ENCODE data around the gene TJP1.

TJP1 gene

GRCh38 chr15:29859293-29859692 is 37.0 kb upstream of the TJP1 start:
- H3K27me3 ChIP-seq (ENCODE audit: insufficient read depth, low read length): no peaks in the 10 kb centered on the region
- H2AFZ ChIP-seq (ENCODE audit: low read length, unreplicated experiment): peak overlapping the region; percentile 55
- H3K27ac ChIP-seq (ENCODE audit: low read depth, low read length): peak overlapping the region; percentile 64
- H3K79me2 ChIP-seq (ENCODE audit: control insufficient read depth, insufficient read depth, low read length, unreplicated experiment): no peaks in the 10 kb centered on the region
- no peaks in the 10 kb centered on the region for H3K36me3 ChIP-seq (ENCODE audit: insufficient read depth, low read length)
- no peak overlapping the region for H3K4me3 ChIP-seq (ENCODE audit: low read depth, low read length)
- peaks cover 19% of the 10 kb centered on the region for H3K4me1 ChIP-seq (ENCODE audit: control insufficient read depth, insufficient read depth, low read length, unreplicated experiment)

- Histone ChIP-seq H3K4me1 (ENCODE audit: control insufficient read depth, insufficient read depth, low read length, unreplicated experiment) (peaks cover 19% of the 10 kb centered on the region), H3K79me2 (ENCODE audit: control insufficient read depth, insufficient read depth, low read length, unreplicated experiment) (no peaks in the 10 kb centered on the region), H3K4me3 (ENCODE audit: low read depth, low read length) (no peak overlapping the region), H3K27ac (ENCODE audit: low read depth, low read length) (no peak overlapping the region), H3K36me3 (ENCODE audit: insufficient read depth, low read length) (no peaks in the 10 kb centered on the region), H3K27me3 (ENCODE audit: insufficient read depth, low read length) (no peaks in the 10 kb centered on the region), H2AFZ (ENCODE audit: low read length, unreplicated experiment) (no peak overlapping the region)
Measured at GRCh38 chr15:29857221-29857789, 35.0 kb upstream of the TJP1 start.

GRCh38 chr15:29854413-29854812 is 32.1 kb upstream of the TJP1 start:
- Histone ChIP-seq H3K27ac (ENCODE audit: low read depth, low read length) (no peak overlapping the region), H2AFZ (ENCODE audit: low read length, unreplicated experiment) (no peak overlapping the region), H3K79me2 (ENCODE audit: control insufficient read depth, insufficient read depth, low read length, unreplicated experiment) (no peaks in the 10 kb centered on the region), H3K4me3 (ENCODE audit: low read depth, low read length) (no peak overlapping the region), H3K27me3 (ENCODE audit: insufficient read depth, low read length) (no peaks in the 10 kb centered on the region), H3K4me1 (ENCODE audit: control insufficient read depth, insufficient read depth, low read length, unreplicated experiment) (peaks cover 3% of the 10 kb centered on the region), H3K36me3 (ENCODE audit: insufficient read depth, low read length) (no peaks in the 10 kb centered on the region)

DNA sequence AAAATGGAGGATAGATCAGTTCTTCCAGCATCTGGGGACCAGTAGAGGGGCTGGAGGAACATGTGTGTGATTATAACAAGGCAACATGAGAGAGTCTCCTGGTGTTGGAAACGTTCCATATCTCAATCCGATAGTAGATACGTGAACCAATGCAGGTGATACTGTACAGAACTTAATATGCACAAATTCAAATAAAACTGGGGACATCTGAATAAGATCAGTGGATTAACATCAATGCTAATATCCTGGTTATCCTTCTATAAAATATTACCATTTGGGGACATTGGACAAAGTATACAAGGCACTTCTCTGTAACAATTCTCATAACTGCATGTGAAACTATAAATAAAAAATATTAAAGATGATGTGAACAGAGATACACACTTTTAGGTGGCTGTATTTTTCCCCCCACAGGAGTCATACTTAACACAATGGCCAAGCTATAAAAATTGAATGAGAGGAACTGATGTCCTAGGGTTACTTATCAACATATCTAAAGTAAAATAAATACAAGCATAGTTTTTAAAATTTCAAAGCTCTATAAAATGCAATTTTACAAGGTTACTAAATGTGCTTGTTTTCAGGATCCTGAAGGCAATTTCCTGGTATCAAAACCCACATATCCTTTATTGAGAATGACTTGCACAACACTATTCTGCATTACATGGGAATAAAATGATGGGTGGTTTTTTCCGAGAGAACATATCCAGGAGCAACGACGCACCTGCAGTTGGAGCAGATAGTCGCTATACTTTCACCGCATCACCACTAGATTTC is 31.1 kb upstream of the TJP1 start:
- H3K79me2 ChIP-seq (ENCODE audit: control insufficient read depth, insufficient read depth, low read length, unreplicated experiment): no peaks in the 10 kb centered on the region
- H2AFZ ChIP-seq (ENCODE audit: low read length, unreplicated experiment): no peak overlapping the region
- H3K4me3 ChIP-seq (ENCODE audit: low read depth, low read length): no peak overlapping the region
- no peak overlapping the region for H3K27ac ChIP-seq (ENCODE audit: low read depth, low read length)
- H3K4me1 ChIP-seq (ENCODE audit: control insufficient read depth, insufficient read depth, low read length, unreplicated experiment): no peaks in the 10 kb centered on the region
- H3K27me3 ChIP-seq (ENCODE audit: insufficient read depth, low read length): no peaks in the 10 kb centered on the region
- H3K36me3 ChIP-seq (ENCODE audit: insufficient read depth, low read length): no peaks in the 10 kb centered on the region

DNA sequence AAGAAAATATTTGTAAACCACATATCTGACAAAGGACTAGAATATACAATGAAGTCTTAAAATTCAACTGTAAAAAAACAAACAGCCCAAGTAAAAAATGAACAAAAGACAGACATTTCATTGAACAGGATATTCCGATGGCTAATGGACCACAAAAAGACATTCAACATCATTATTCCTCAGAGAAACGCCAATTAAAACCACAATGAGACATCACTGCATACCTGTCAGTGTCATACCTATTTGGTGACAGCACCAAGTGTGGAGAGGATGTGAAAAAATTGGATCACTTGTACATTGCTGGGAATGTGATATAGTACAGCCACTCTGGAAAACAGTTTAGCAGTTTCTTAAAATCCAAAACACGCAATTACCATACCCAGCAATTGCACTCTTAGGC is 29.9 kb upstream of the TJP1 start:
- Histone ChIP-seq H3K4me3 (ENCODE audit: low read depth, low read length) (no peak overlapping the region), H3K4me1 (ENCODE audit: control insufficient read depth, insufficient read depth, low read length, unreplicated experiment) (no peaks in the 10 kb centered on the region), H3K79me2 (ENCODE audit: control insufficient read depth, insufficient read depth, low read length, unreplicated experiment) (no peaks in the 10 kb centered on the region), H3K27me3 (ENCODE audit: insufficient read depth, low read length) (no peaks in the 10 kb centered on the region), H3K27ac (ENCODE audit: low read depth, low read length) (no peak overlapping the region), H3K36me3 (ENCODE audit: insufficient read depth, low read length) (no peaks in the 10 kb centered on the region), H2AFZ (ENCODE audit: low read length, unreplicated experiment) (no peak overlapping the region)

- H3K27ac ChIP-seq (ENCODE audit: low read depth, low read length): no peak overlapping the region
Measured at GRCh38 chr15:29849716-29850115, 27.4 kb upstream of the TJP1 start.

DNA sequence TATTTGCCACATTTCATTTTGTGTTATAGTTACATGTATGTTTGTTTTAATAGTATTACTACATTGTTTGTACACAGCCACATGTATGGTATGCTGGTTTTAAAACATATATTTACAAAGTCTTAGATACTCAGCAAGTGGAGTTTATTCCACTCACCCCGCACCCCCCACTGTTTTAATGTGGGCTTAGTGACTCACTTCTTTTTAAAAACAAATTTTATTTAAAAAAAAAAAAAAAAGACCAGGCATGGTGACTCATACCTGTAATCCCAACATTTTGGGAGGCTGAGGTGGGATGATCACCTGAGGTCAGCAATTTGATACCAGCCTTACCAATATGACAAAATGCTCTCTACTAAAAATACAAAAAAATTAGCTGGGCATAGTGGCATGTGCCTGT is 26.9 kb upstream of the TJP1 start:
- Histone ChIP-seq H3K79me2 (ENCODE audit: control insufficient read depth, insufficient read depth, low read length, unreplicated experiment) (no peaks in the 10 kb centered on the region), H3K27ac (ENCODE audit: low read depth, low read length) (no peak overlapping the region), H3K4me1 (ENCODE audit: control insufficient read depth, insufficient read depth, low read length, unreplicated experiment) (peaks cover 8% of the 10 kb centered on the region), H3K36me3 (ENCODE audit: insufficient read depth, low read length) (no peaks in the 10 kb centered on the region), H2AFZ (ENCODE audit: low read length, unreplicated experiment) (no peak overlapping the region), H3K4me3 (ENCODE audit: low read depth, low read length) (no peak overlapping the region), H3K27me3 (ENCODE audit: insufficient read depth, low read length) (no peaks in the 10 kb centered on the region)

More at GRCh38 chr15:29849716-29850115, 27.4 kb upstream of the TJP1 start:
- Histone ChIP-seq H3K4me3 (ENCODE audit: low read depth, low read length) (no peak overlapping the region), H3K36me3 (ENCODE audit: insufficient read depth, low read length) (no peaks in the 10 kb centered on the region), H2AFZ (ENCODE audit: low read length, unreplicated experiment) (no peak overlapping the region), H3K79me2 (ENCODE audit: control insufficient read depth, insufficient read depth, low read length, unreplicated experiment) (no peaks in the 10 kb centered on the region), H3K4me1 (ENCODE audit: control insufficient read depth, insufficient read depth, low read length, unreplicated experiment) (peaks cover 3% of the 10 kb centered on the region), H3K27me3 (ENCODE audit: insufficient read depth, low read length) (no peaks in the 10 kb centered on the region)

GRCh38 chr15:29844290-29844903 is 22.1 kb upstream of the TJP1 start:
- H3K4me3 ChIP-seq (ENCODE audit: low read depth, low read length): no peak overlapping the region
- H3K4me1 ChIP-seq (ENCODE audit: control insufficient read depth, insufficient read depth, low read length, unreplicated experiment): peaks cover 17% of the 10 kb centered on the region
- H3K27ac ChIP-seq (ENCODE audit: low read depth, low read length): no peak overlapping the region
- H3K36me3 ChIP-seq (ENCODE audit: insufficient read depth, low read length): no peaks in the 10 kb centered on the region
- H3K79me2 ChIP-seq (ENCODE audit: control insufficient read depth, insufficient read depth, low read length, unreplicated experiment): no peaks in the 10 kb centered on the region
- H2AFZ ChIP-seq (ENCODE audit: low read length, unreplicated experiment): peak overlapping the region; percentile 1
- H3K27me3 ChIP-seq (ENCODE audit: insufficient read depth, low read length): no peaks in the 10 kb centered on the region

DNA sequence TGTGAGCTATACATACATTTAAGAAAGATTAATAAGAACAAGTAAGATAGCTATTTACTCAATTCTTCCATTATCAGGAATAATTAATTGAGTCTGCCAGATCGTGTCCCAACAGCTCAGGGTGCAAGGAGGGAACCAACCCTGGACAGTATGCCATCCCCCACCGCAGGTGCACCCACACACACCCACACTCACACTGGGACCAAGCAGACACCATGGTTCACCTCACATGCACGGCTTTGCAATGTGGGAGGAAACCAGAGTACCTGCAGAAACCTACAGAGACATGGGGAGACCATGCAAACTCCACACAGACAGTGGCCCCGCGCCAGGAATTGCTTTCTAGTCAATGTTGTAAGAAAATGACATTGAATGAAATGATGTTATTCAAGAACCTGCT is 20.0 kb upstream of the TJP1 start:
- H3K79me2 ChIP-seq (ENCODE audit: control insufficient read depth, insufficient read depth, low read length, unreplicated experiment): no peaks in the 10 kb centered on the region
- H3K27me3 ChIP-seq (ENCODE audit: insufficient read depth, low read length): no peaks in the 10 kb centered on the region
- no peak overlapping the region for H3K27ac ChIP-seq (ENCODE audit: low read depth, low read length)
- no peaks in the 10 kb centered on the region for H3K36me3 ChIP-seq (ENCODE audit: insufficient read depth, low read length)
- no peak overlapping the region for H2AFZ ChIP-seq (ENCODE audit: low read length, unreplicated experiment)
- no peak overlapping the region for H3K4me3 ChIP-seq (ENCODE audit: low read depth, low read length)
- peaks cover 17% of the 10 kb centered on the region for H3K4me1 ChIP-seq (ENCODE audit: control insufficient read depth, insufficient read depth, low read length, unreplicated experiment)

GRCh38 chr15:29840926-29841325 is 18.7 kb upstream of the TJP1 start:
- Histone ChIP-seq H3K27ac (ENCODE audit: low read depth, low read length) (no peak overlapping the region), H2AFZ (ENCODE audit: low read length, unreplicated experiment) (no peak overlapping the region), H3K27me3 (ENCODE audit: insufficient read depth, low read length) (no peaks in the 10 kb centered on the region)

GRCh38 chr15:29840054-29840453 is 17.8 kb upstream of the TJP1 start:
- Histone ChIP-seq H3K79me2 (ENCODE audit: control insufficient read depth, insufficient read depth, low read length, unreplicated experiment) (no peaks in the 10 kb centered on the region), H2AFZ (ENCODE audit: low read length, unreplicated experiment) (no peak overlapping the region), H3K36me3 (ENCODE audit: insufficient read depth, low read length) (no peaks in the 10 kb centered on the region), H3K4me1 (ENCODE audit: control insufficient read depth, insufficient read depth, low read length, unreplicated experiment) (peaks cover 27% of the 10 kb centered on the region), H3K27ac (ENCODE audit: low read depth, low read length) (no peak overlapping the region), H3K4me3 (ENCODE audit: low read depth, low read length) (no peak overlapping the region), H3K27me3 (ENCODE audit: insufficient read depth, low read length) (no peaks in the 10 kb centered on the region)

More at GRCh38 chr15:29840926-29841325, 18.7 kb upstream of the TJP1 start:
- no peaks in the 10 kb centered on the region for H3K79me2 ChIP-seq (ENCODE audit: control insufficient read depth, insufficient read depth, low read length, unreplicated experiment)
- no peaks in the 10 kb centered on the region for H3K36me3 ChIP-seq (ENCODE audit: insufficient read depth, low read length)
- no peak overlapping the region for H3K4me3 ChIP-seq (ENCODE audit: low read depth, low read length)
- peaks cover 18% of the 10 kb centered on the region for H3K4me1 ChIP-seq (ENCODE audit: control insufficient read depth, insufficient read depth, low read length, unreplicated experiment)

Data from ACC112 (cell line).